HepG2 (cell line): ENCODE data around the gene MRPL2. TPM values are rescaled to one million over a fixed set of nuclear protein-coding genes. Genes with fewer than 3 reads are reported as not detected.

Experiments used
- GTF2F1 ChIP-seq: fragments of 150-350 bp; IDR thresholded peaks from 2 replicates; pipeline ENCODE4 v1.6.1; 2014; ENCODE audit warnings: low read length
- IKZF4 ChIP-seq: sonication (generic); formaldehyde crosslinking; IDR thresholded peaks from 2 replicates; pipeline ENCODE4 v1.5.1; 2020; ENCODE audit warnings: borderline replicate concordance, mild to moderate bottlenecking, low read depth, missing genetic modification reagents; ENCODE audit errors: not compliant biosample characterization
- JUND ChIP-seq: sonication (generic); formaldehyde crosslinking; IDR thresholded peaks from 2 replicates; pipeline ENCODE4 v1.8.0; 2022; ENCODE audit warnings: mild to moderate bottlenecking, missing genetic modification reagents
- KDM2A ChIP-seq: sonication (generic); formaldehyde crosslinking; IDR thresholded peaks from 2 replicates; pipeline ENCODE4 v1.4.0; 2020; ENCODE audit warnings: low read depth, missing genetic modification reagents, borderline replicate concordance
- SNAI1 ChIP-seq: sonication (generic); formaldehyde crosslinking; IDR thresholded peaks from 2 replicates; pipeline ENCODE4 v1.5.0; 2020; ENCODE audit warnings: mild to moderate bottlenecking, missing genetic modification reagents, borderline replicate concordance
- SP4 ChIP-seq: sonication (generic); formaldehyde crosslinking; IDR thresholded peaks from 2 replicates; pipeline ENCODE4 v1.8.1; 2023; ENCODE audit warnings: mild to moderate bottlenecking, missing genetic modification reagents
- TMF1 ChIP-seq: sonication (generic); formaldehyde crosslinking; IDR thresholded peaks from 2 replicates; pipeline ENCODE4 v1.8.1; 2022; ENCODE audit warnings: low read depth, missing genetic modification reagents
- ZNF616 ChIP-seq: sonication (generic); formaldehyde crosslinking; IDR thresholded peaks from 2 replicates; pipeline ENCODE4 v1.5.0; 2020; ENCODE audit warnings: low read depth, mild to moderate bottlenecking, missing genetic modification reagents
- ZNF75D ChIP-seq: sonication (generic); formaldehyde crosslinking; IDR thresholded peaks from 2 replicates; pipeline ENCODE4 v1.8.1; 2023; ENCODE audit warnings: missing genetic modification reagents, mild to moderate bottlenecking, borderline replicate concordance
- polyA plus RNA-seq, 8 experiments: library from polyadenylated mRNA; depleted of rRNA in 3 of 8; stranded (reverse) in 7 of 8; unstranded in 1 of 8; fragments of >200 nt; fragmentation: Illumina TruSeq in 4 of 8; extraction: Trizol in 4 of 8; gene quantifications; 2 replicates each; pipeline versions ENCODE4 v1.2.1 to v1.2.3, GENCODE V29; 2011 to 2016; ENCODE audit warnings: low read depth in 4 of 8, missing spikeins in 1 of 8, mixed read lengths in 1 of 8; ENCODE audit not compliant: insufficient read depth in 1 of 8
- total RNA-seq, 5 experiments: library from RNA; depleted of rRNA; stranded (reverse); fragments of >200 nt; fragmentation: Illumina TruSeq; extraction: Trizol; gene quantifications; 2 replicates each; pipeline ENCODE4 v1.2.3, GENCODE V29; 2016; ENCODE audit warnings: low read depth in 1 of 5
- TF ChIP-seq, protein P1 (sequence below), 2 experiments: fragments of 450-650 bp in 1 of 2; sonication (generic) in 1 of 2; formaldehyde crosslinking in 1 of 2; IDR thresholded peaks; 2 replicates each; pipeline versions ENCODE4 v1.6.1 to v1.8.0; 2016 to 2022; ENCODE audit warnings: antibody characterized with exemption in 1 of 2, mild to moderate bottlenecking in 1 of 2, missing genetic modification reagents in 1 of 2
- TF ChIP-seq, protein P2 (sequence below): sonication (generic); formaldehyde crosslinking; IDR thresholded peaks from 2 replicates; pipeline ENCODE4 v1.4.0; 2020; ENCODE audit warnings: missing genetic modification reagents, low read depth, mild to moderate bottlenecking, borderline replicate concordance
- TF ChIP-seq, protein P3 (sequence below): IDR thresholded peaks from 2 replicates; pipeline ENCODE4 v1.6.1; 2016; ENCODE audit warnings: missing compliant biosample characterization, missing genetic modification reagents, borderline replicate concordance
- TF ChIP-seq, protein P4 (sequence below): sonication (generic); formaldehyde crosslinking; IDR thresholded peaks from 2 replicates; pipeline ENCODE4; 2020; ENCODE audit warnings: missing genetic modification reagents, mild to moderate bottlenecking, borderline replicate concordance

Gene MRPL2
- total and polyA plus RNA-seq, 2 of the 13 experiments (the other 11 are each of a cell fraction or from before 2014, with no cell fraction given) = 56.8 to 65.6 TPM

DNA sequence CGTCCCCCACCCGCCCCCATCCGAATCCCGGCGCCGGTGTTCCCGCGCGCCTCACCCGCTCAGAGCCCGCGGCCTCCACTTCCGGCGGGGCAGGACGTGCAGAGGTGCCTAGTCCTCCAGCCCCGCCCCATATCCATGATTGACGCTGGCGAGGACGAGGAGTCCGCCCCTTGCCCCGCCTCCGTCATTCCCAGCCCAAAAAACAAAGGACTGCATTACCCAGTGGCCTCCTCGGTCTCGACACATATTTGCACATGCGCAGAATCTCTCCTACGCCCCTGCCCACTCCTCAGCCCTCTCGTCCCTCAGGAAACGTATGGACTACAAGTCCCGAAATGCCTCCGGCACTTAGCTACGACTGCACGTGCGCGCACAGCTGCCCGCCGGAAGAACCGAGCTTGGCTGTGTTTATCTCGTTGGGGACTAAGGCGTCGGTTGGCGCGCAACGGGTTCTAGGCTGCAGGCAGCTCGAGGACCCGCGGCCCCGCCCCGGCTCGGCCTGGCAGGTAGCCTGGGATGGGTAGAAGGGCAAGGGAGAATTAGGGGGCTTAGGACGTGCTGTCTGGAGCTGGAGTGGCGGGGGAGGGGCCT is 45.3 kb downstream of the MRPL2 start, which contains the start of the genes KLHDC3 and MEA1 (continued):
- TF ChIP-seq TMF1 (0 out of 2 replicates have a peak, but pooled peaks have one; percentile 37), SNAI1 (CRISPR knock-in tag) (no peak), IKZF4 (CRISPR knock-in tag) (no peak), ZNF75D (CRISPR knock-in tag) (no peak), JUND (CRISPR knock-in tag) (peak; percentile 30; the same call in 1 of the 2 replicates), GTF2F1 (no peak), ZNF616 (CRISPR knock-in tag) (peak; percentile 68; the same call in 1 of the 2 replicates), KDM2A (CRISPR knock-in tag) (no peak), SP4 (CRISPR knock-in tag) (peak; percentile 100)
- TF ChIP-seq, protein P1, sequence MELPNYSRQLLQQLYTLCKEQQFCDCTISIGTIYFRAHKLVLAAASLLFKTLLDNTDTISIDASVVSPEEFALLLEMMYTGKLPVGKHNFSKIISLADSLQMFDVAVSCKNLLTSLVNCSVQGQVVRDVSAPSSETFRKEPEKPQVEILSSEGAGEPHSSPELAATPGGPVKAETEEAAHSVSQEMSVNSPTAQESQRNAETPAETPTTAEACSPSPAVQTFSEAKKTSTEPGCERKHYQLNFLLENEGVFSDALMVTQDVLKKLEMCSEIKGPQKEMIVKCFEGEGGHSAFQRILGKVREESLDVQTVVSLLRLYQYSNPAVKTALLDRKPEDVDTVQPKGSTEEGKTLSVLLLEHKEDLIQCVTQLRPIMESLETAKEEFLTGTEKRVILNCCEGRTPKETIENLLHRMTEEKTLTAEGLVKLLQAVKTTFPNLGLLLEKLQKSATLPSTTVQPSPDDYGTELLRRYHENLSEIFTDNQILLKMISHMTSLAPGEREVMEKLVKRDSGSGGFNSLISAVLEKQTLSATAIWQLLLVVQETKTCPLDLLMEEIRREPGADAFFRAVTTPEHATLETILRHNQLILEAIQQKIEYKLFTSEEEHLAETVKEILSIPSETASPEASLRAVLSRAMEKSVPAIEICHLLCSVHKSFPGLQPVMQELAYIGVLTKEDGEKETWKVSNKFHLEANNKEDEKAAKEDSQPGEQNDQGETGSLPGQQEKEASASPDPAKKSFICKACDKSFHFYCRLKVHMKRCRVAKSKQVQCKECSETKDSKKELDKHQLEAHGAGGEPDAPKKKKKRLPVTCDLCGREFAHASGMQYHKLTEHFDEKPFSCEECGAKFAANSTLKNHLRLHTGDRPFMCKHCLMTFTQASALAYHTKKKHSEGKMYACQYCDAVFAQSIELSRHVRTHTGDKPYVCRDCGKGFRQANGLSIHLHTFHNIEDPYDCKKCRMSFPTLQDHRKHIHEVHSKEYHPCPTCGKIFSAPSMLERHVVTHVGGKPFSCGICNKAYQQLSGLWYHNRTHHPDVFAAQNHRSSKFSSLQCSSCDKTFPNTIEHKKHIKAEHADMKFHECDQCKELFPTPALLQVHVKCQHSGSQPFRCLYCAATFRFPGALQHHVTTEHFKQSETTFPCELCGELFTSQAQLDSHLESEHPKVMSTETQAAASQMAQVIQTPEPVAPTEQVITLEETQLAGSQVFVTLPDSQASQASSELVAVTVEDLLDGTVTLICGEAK (IDR thresholded peaks at IDR 0.05) = 0 out of 2 replicates have a peak, but pooled peaks have one; percentile 16
- TF ChIP-seq, protein P1 (CRISPR knock-in tag; IDR thresholded peaks at IDR 0.05) = peak; percentile 34; the same call in 1 of the 2 replicates
- TF ChIP-seq, protein P2, sequence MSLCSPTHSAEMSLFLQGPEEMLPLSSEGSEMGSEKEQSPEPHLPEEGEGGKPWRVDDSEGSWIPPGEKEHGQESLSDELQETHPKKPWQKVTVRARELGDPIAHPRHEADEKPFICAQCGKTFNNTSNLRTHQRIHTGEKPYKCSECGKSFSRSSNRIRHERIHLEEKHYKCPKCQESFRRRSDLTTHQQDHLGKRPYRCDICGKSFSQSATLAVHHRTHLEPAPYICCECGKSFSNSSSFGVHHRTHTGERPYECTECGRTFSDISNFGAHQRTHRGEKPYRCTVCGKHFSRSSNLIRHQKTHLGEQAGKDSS (CRISPR knock-in tag) = 0 out of 2 replicates have a peak, but pooled peaks have one; percentile 70
- TF ChIP-seq, protein P3, sequence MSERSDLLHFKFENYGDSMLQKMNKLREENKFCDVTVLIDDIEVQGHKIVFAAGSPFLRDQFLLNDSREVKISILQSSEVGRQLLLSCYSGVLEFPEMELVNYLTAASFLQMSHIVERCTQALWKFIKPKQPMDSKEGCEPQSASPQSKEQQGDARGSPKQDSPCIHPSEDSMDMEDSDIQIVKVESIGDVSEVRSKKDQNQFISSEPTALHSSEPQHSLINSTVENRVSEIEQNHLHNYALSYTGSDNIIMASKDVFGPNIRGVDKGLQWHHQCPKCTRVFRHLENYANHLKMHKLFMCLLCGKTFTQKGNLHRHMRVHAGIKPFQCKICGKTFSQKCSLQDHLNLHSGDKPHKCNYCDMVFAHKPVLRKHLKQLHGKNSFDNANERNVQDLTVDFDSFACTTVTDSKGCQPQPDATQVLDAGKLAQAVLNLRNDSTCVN (CRISPR knock-in tag) = peak; percentile 66; the same call in 1 of the 2 replicates
- TF ChIP-seq, protein P4, sequence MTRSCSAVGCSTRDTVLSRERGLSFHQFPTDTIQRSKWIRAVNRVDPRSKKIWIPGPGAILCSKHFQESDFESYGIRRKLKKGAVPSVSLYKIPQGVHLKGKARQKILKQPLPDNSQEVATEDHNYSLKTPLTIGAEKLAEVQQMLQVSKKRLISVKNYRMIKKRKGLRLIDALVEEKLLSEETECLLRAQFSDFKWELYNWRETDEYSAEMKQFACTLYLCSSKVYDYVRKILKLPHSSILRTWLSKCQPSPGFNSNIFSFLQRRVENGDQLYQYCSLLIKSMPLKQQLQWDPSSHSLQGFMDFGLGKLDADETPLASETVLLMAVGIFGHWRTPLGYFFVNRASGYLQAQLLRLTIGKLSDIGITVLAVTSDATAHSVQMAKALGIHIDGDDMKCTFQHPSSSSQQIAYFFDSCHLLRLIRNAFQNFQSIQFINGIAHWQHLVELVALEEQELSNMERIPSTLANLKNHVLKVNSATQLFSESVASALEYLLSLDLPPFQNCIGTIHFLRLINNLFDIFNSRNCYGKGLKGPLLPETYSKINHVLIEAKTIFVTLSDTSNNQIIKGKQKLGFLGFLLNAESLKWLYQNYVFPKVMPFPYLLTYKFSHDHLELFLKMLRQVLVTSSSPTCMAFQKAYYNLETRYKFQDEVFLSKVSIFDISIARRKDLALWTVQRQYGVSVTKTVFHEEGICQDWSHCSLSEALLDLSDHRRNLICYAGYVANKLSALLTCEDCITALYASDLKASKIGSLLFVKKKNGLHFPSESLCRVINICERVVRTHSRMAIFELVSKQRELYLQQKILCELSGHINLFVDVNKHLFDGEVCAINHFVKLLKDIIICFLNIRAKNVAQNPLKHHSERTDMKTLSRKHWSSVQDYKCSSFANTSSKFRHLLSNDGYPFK (CRISPR knock-in tag) = peak; percentile 75; the same call in 1 of the 2 replicates
